ENCODE measurements around the gene DTNBP1. TPM values are rescaled to one million over a fixed set of nuclear protein-coding genes. Genes with fewer than 3 reads are reported as not detected.
A peak's percentile ranks its signal among the peaks of the same experiment; 100 is the strongest.

The DTNBP1 gene
- total RNA-seq, 4 donors from 2014 or later: 12.8 to 58.6 (median 26.2) TPM

- Histone ChIP-seq H3K27me3 (no peaks in the 10 kb centered on the region), H3K36me3 (peaks cover 0 to 42% (median 0%) of the 10 kb centered on the region in 3 donors), H3K4me3 (no peak overlapping the region), H3K9me3 (no peaks in the 10 kb centered on the region), H3K27ac (no peak overlapping the region), H3K4me1 (no peaks in the 10 kb centered on the region)
- DNase-seq: no peak
- TF ChIP-seq CTCF (IDR thresholded peaks at IDR 0.05) (no peak), POLR2A (IDR thresholded peaks at IDR 0.05) (no peak)
These were observed 136.6 kb downstream of the DTNBP1 start for GRCh38 chr6:15526212-15526701.

GRCh38 chr6:15524861-15525401 is 137.9 kb downstream of the DTNBP1 start:
- TF ChIP-seq POLR2A (IDR thresholded peaks at IDR 0.05) (no peak), CTCF (IDR thresholded peaks at IDR 0.05) (no peak)
- DNase-seq: peak in 1 of 3 donors; percentile 3
- no peak overlapping the region for H3K4me3 ChIP-seq
- no peak overlapping the region for H3K27ac ChIP-seq
- H3K36me3 ChIP-seq: peaks cover 0 to 49% (median 0%) of the 10 kb centered on the region in 3 donors
- no peaks in the 10 kb centered on the region for H3K4me1 ChIP-seq
- no peaks in the 10 kb centered on the region for H3K27me3 ChIP-seq
- no peaks in the 10 kb centered on the region for H3K9me3 ChIP-seq

- Histone ChIP-seq H3K4me1 (no peaks in the 10 kb centered on the region), H3K4me3 (no peak overlapping the region), H3K36me3 (peaks cover 0 to 57% (median 0%) of the 10 kb centered on the region in 3 donors), H3K9me3 (no peaks in the 10 kb centered on the region), H3K27ac (no peak overlapping the region), H3K27me3 (no peaks in the 10 kb centered on the region)
- TF ChIP-seq CTCF (IDR thresholded peaks at IDR 0.05) (no peak), POLR2A (IDR thresholded peaks at IDR 0.05) (no peak)
- DNase-seq: peak in 1 of 3 donors; percentile 5
These were observed 138.9 kb downstream of the DTNBP1 start for GRCh38 chr6:15523679-15524630.

GRCh38 chr6:15522856-15523529 is 139.8 kb downstream of the DTNBP1 start:
- Histone ChIP-seq H3K9me3 (no peaks in the 10 kb centered on the region), H3K36me3 (peaks cover 0 to 58% (median 0%) of the 10 kb centered on the region in 3 donors), H3K4me1 (no peaks in the 10 kb centered on the region), H3K27ac (no peak overlapping the region), H3K4me3 (no peak overlapping the region), H3K27me3 (no peaks in the 10 kb centered on the region)
- DNase-seq: no peak
- TF ChIP-seq CTCF (IDR thresholded peaks at IDR 0.05): no peak
- TF ChIP-seq POLR2A (IDR thresholded peaks at IDR 0.05): no peak

- peaks cover 0 to 61% (median 0%) of the 10 kb centered on the region in 3 donors for H3K36me3 ChIP-seq
- H3K27me3 ChIP-seq: no peaks in the 10 kb centered on the region
- TF ChIP-seq POLR2A (IDR thresholded peaks at IDR 0.05) (no peak), CTCF (IDR thresholded peaks at IDR 0.05) (no peak)
- peak overlapping the region in 2 of 4 donors; percentile 21 to 30 for H3K27ac ChIP-seq
- no peaks in the 10 kb centered on the region for H3K4me1 ChIP-seq
- DNase-seq: no peak
- no peak overlapping the region for H3K4me3 ChIP-seq
- H3K9me3 ChIP-seq: no peaks in the 10 kb centered on the region
These were observed 140.4 kb downstream of the DTNBP1 start for GRCh38 chr6:15522427-15522826.

All from Peyer's patch (tissue), 4 donors.